ENCODE measurements around the gene ASPRV1.
A peak's percentile ranks its signal among the peaks of the same experiment; 100 is the strongest.

ASPRV1 gene

DNA sequence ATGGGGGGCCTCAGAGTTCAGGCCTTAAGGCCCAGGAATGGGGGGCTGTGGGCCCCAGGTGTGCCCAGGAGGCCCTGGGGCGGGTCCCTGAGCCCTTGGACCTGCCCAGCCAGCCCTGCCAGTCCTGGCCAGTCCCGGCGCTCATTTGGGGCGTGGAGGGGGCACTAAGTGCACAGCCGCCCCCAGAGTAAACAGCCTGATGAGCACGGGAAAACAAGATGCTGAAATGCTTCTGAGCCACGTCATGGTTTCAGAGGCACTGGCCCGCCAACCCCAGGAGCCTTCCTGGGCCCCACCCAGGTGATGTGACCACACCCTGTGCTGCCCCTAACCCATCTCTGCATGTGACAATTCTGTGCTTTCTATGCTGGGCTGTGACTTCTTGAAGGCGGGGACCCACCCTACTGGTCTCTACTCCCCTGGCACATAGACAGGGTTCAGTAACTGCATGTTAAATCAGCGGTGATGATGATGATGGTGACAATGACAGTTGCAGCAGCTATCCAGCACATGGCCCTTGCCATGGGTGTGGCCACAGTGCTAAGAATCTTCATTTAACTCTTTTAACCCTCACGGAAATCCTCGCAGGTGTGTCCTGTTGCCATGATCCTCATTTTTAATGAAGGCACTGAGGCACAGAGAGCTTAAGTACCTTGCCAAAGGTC is 28.1 kb upstream of the ASPRV1 start:
- H3K4me3 ChIP-seq (ENCODE audit: low read depth, low read length): no peak overlapping the region
- DNase-seq (ENCODE audit: low read depth): no peak

- no peak for DNase-seq (ENCODE audit: low read depth)
- no peak overlapping the region for H3K4me3 ChIP-seq (ENCODE audit: low read depth, low read length)
Measured at GRCh38 chr2:69989009-69989408, 27.6 kb upstream of the ASPRV1 start.

- no peak overlapping the region for H3K4me3 ChIP-seq (ENCODE audit: low read depth, low read length)
- no peak for DNase-seq (ENCODE audit: low read depth)
Measured at GRCh38 chr2:69988086-69988635, 26.7 kb upstream of the ASPRV1 start.

- H3K4me3 ChIP-seq (ENCODE audit: low read depth, low read length): no peak overlapping the region
- DNase-seq (ENCODE audit: low read depth): no peak
Measured at GRCh38 chr2:69986691-69987090, 25.3 kb upstream of the ASPRV1 start.

- DNase-seq (ENCODE audit: low read depth): no peak
- no peak overlapping the region for H3K4me3 ChIP-seq (ENCODE audit: low read depth, low read length)
Measured at GRCh38 chr2:69985688-69986087, 24.3 kb upstream of the ASPRV1 start.

- H3K4me3 ChIP-seq (ENCODE audit: low read depth, low read length): no peak overlapping the region
- no peak for DNase-seq (ENCODE audit: low read depth)
Measured at GRCh38 chr2:69985216-69985615, 23.8 kb upstream of the ASPRV1 start.

GRCh38 chr2:69983392-69983966 is 22.0 kb upstream of the ASPRV1 start:
- no peak for DNase-seq (ENCODE audit: low read depth)
- H3K4me3 ChIP-seq (ENCODE audit: low read depth, low read length): no peak overlapping the region

GRCh38 chr2:69979902-69980807 is 18.7 kb upstream of the ASPRV1 start:
- H3K4me3 ChIP-seq (ENCODE audit: low read depth, low read length): no peak overlapping the region
- peak; percentile 6 for DNase-seq (ENCODE audit: low read depth)

- H3K4me3 ChIP-seq (ENCODE audit: low read depth, low read length): no peak overlapping the region
- DNase-seq (ENCODE audit: low read depth): no peak
Measured at GRCh38 chr2:69977906-69978482, 16.6 kb upstream of the ASPRV1 start.

- DNase-seq (ENCODE audit: low read depth): no peak
- no peak overlapping the region for H3K4me3 ChIP-seq (ENCODE audit: low read depth, low read length)
Measured at GRCh38 chr2:69977186-69977585, 15.8 kb upstream of the ASPRV1 start.

GRCh38 chr2:69975853-69976462 is 14.5 kb upstream of the ASPRV1 start:
- no peak overlapping the region for H3K4me3 ChIP-seq (ENCODE audit: low read depth, low read length)
- DNase-seq (ENCODE audit: low read depth): no peak

DNA sequence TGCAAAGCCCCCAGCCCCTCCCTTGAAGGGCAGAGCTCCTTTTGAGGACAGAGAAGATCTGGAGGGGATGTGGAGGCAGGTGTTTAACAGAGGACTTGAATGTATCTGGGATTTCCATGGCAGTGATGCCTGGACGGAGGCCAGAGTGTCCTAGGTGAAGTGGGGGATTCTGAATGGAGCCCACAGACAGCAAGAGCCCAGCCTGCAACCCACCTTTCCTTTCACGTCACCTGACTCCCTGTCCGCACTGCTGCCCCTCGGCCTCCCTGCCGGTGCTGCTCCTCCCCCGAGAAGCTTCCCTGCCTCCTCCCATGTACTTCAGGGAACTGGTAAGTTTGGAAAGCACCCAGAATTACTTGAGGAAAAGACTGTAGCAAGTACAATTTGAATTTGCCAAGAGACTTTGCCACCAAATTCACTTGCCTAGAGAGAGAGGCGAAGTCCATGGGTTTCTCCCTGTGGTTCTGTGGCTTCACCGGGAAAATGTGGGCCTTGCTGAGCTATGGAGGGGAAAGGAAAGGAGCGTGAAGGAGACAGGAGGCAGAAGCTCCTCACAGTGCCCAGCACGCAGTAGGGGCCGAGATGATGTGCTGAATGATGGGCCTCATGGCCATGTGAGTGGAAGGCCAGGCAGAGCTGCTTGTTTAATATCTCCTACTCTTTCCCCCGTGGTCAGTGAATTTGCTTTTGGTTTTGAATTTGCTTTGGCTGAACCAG is 13.9 kb upstream of the ASPRV1 start:
- DNase-seq (ENCODE audit: low read depth): no peak
- no peak overlapping the region for H3K4me3 ChIP-seq (ENCODE audit: low read depth, low read length)

DNA sequence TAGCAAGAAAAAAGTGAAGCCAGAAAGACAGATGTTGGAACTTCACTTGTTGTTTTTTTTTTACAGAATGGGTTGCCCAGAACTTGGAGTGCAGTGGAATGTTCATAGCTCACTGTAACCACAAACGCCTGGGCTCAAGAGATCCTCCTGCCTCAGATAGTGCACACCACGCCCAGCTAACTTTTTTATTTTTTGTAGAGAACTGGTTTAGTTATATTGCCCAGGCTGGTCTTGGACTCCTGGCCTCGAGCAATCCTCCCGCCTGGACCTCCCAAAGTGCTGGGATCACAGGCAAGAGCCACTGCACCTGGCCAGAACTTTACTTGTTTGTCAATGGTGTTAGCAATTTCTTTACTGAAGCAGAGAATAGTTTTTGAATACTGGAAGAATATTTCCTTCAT is 11.9 kb upstream of the ASPRV1 start:
- no peak for DNase-seq (ENCODE audit: low read depth)

GRCh38 chr2:69972822-69973221 is 11.4 kb upstream of the ASPRV1 start:
- H3K4me3 ChIP-seq (ENCODE audit: low read depth, low read length): no peak overlapping the region
- no peak for DNase-seq (ENCODE audit: low read depth)

More for the DNA sequence above, 11.9 kb upstream of the ASPRV1 start:
- H3K4me3 ChIP-seq (ENCODE audit: low read depth, low read length): no peak overlapping the region

- DNase-seq (ENCODE audit: low read depth): no peak
- no peak overlapping the region for H3K4me3 ChIP-seq (ENCODE audit: low read depth, low read length)
Measured at GRCh38 chr2:69969991-69970390, 8.6 kb upstream of the ASPRV1 start.

GRCh38 chr2:69969126-69969983 is 7.9 kb upstream of the ASPRV1 start:
- DNase-seq (ENCODE audit: low read depth): no peak
- H3K4me3 ChIP-seq (ENCODE audit: low read depth, low read length): no peak overlapping the region

- DNase-seq (ENCODE audit: low read depth): no peak
- H3K4me3 ChIP-seq (ENCODE audit: low read depth, low read length): no peak overlapping the region
Measured at GRCh38 chr2:69968609-69969008, 7.2 kb upstream of the ASPRV1 start.

GRCh38 chr2:69966496-69966895 is 5.1 kb upstream of the ASPRV1 start:
- DNase-seq (ENCODE audit: low read depth): no peak
- no peak overlapping the region for H3K4me3 ChIP-seq (ENCODE audit: low read depth, low read length)

Data from skeletal muscle cell (primary cell).